Measurements from ENCODE around the gene CBFA2T2.
A peak's percentile ranks its signal among the peaks of the same experiment; 100 is the strongest.

Gene CBFA2T2

GRCh38 chr20:33676121-33676520, 186.2 kb downstream of the CBFA2T2 start:
- DNase-seq (ENCODE audit: low read depth in 3 of 3, low spot score in 1 of 3), result no peak

GRCh38 chr20:33676652-33677645, 187.1 kb downstream of the CBFA2T2 start:
- DNase-seq (ENCODE audit: low read depth in 3 of 3, low spot score in 1 of 3), result no peak

- no peak for DNase-seq (ENCODE audit: low read depth in 3 of 3, low spot score in 1 of 3)
Measured at GRCh38 chr20:33677991-33678702, 188.3 kb downstream of the CBFA2T2 start.

GRCh38 chr20:33679758-33680485, 190.0 kb downstream of the CBFA2T2 start:
- no peak for DNase-seq (ENCODE audit: low read depth in 3 of 3, low spot score in 1 of 3)

GRCh38 chr20:33680686-33681085, 190.8 kb downstream of the CBFA2T2 start:
- no peak for DNase-seq (ENCODE audit: low read depth in 3 of 3, low spot score in 1 of 3)

GRCh38 chr20:33681288-33681687, 191.4 kb downstream of the CBFA2T2 start:
- DNase-seq (ENCODE audit: low read depth in 3 of 3, low spot score in 1 of 3), result no peak

GRCh38 chr20:33681728-33682353, 191.9 kb downstream of the CBFA2T2 start:
- DNase-seq (ENCODE audit: low read depth in 3 of 3, low spot score in 1 of 3), result no peak

- DNase-seq (ENCODE audit: low read depth in 3 of 3, low spot score in 1 of 3), result no peak
Measured at GRCh38 chr20:33684533-33685327, 194.8 kb downstream of the CBFA2T2 start.

- peak in 1 of 3 donors; percentile 45 for DNase-seq (ENCODE audit: low read depth in 3 of 3, low spot score in 1 of 3)
Measured at GRCh38 chr20:33685328-33686099, 195.6 kb downstream of the CBFA2T2 start.

GRCh38 chr20:33686100-33686983, 196.4 kb downstream of the CBFA2T2 start, which contains the start of gene E2F1:
Gene E2F1, minus strand, starts transcription at chr20:33686385. Its CDS starts 121 bp downstream, at chr20:33686264.
- DNase-seq (ENCODE audit: low read depth in 3 of 3, low spot score in 1 of 3), result peak; percentile 81 to 94 (median 82)

- DNase-seq (ENCODE audit: low read depth in 3 of 3, low spot score in 1 of 3), result no peak
Measured at GRCh38 chr20:33686984-33687366, 197.1 kb downstream of the CBFA2T2 start.

GRCh38 chr20:33687370-33687915, 197.5 kb downstream of the CBFA2T2 start:
- no peak for DNase-seq (ENCODE audit: low read depth in 3 of 3, low spot score in 1 of 3)

- no peak for DNase-seq (ENCODE audit: low read depth in 3 of 3, low spot score in 1 of 3)
Measured at GRCh38 chr20:33687993-33688937, 198.4 kb downstream of the CBFA2T2 start.

- no peak for DNase-seq (ENCODE audit: low read depth in 3 of 3, low spot score in 1 of 3)
Measured at GRCh38 chr20:33688938-33689424, 199.1 kb downstream of the CBFA2T2 start.

- no peak for DNase-seq (ENCODE audit: low read depth in 3 of 3, low spot score in 1 of 3)
Measured at GRCh38 chr20:33689493-33689892, 199.6 kb downstream of the CBFA2T2 start.

- no peak for DNase-seq (ENCODE audit: low read depth in 3 of 3, low spot score in 1 of 3)
Measured at GRCh38 chr20:33689973-33690372, 200.1 kb downstream of the CBFA2T2 start.

GRCh38 chr20:33693289-33693688, 203.4 kb downstream of the CBFA2T2 start:
- DNase-seq (ENCODE audit: low read depth in 3 of 3, low spot score in 1 of 3), result no peak

All from stimulated activated CD4-positive, alpha-beta T cell treated with anti-CD3 and anti-CD28 coated beads, TNF-alpha, amount 100 ng/mL, for 1 hour (primary cell).